ENCODE data around the gene AMH.
A peak's percentile ranks its signal among the peaks of the same experiment; 100 is the strongest.

Gene AMH

GRCh38 chr19:2235381-2236063, 13.6 kb upstream of the AMH start:
- no peak for DNase-seq (ENCODE audit: low read depth)

GRCh38 chr19:2236064-2236313, 13.1 kb upstream of the AMH start:
- no peak for DNase-seq (ENCODE audit: low read depth)

- DNase-seq (ENCODE audit: low read depth) = peak; percentile 98
These were observed 12.6 kb upstream of the AMH start, which contains the start of the genes PLEKHJ1 and SF3A2 for GRCh38 chr19:2236314-2237050. TSS of gene PLEKHJ1 (minus strand) at chr19:2236329. CDS start at chr19:2236248, 81 bp downstream. TSS of gene SF3A2 (plus strand) at chr19:2236824. CDS start at chr19:2243419, 6,595 bp downstream.

GRCh38 chr19:2237051-2237868, 11.9 kb upstream of the AMH start:
- no peak for DNase-seq (ENCODE audit: low read depth)

- no peak for DNase-seq (ENCODE audit: low read depth)
These were observed 11.3 kb upstream of the AMH start for GRCh38 chr19:2237869-2238153.

GRCh38 chr19:2239173-2239572, 9.9 kb upstream of the AMH start:
- no peak for DNase-seq (ENCODE audit: low read depth)

GRCh38 chr19:2239771-2240770, 9.1 kb upstream of the AMH start:
- no peak for DNase-seq (ENCODE audit: low read depth)

GRCh38 chr19:2240881-2241760, 8.0 kb upstream of the AMH start:
- no peak for DNase-seq (ENCODE audit: low read depth)

- no peak for DNase-seq (ENCODE audit: low read depth)
These were observed 7.0 kb upstream of the AMH start for GRCh38 chr19:2242092-2242537.

- DNase-seq (ENCODE audit: low read depth) = no peak
These were observed 6.3 kb upstream of the AMH start for GRCh38 chr19:2242816-2243215.

GRCh38 chr19:2243274-2244124, 5.6 kb upstream of the AMH start:
- no peak for DNase-seq (ENCODE audit: low read depth)

- DNase-seq (ENCODE audit: low read depth) = no peak
These were observed 5.1 kb upstream of the AMH start for GRCh38 chr19:2244125-2244411.

GRCh38 chr19:2244486-2244885, 4.6 kb upstream of the AMH start:
- DNase-seq (ENCODE audit: low read depth) = no peak

- DNase-seq (ENCODE audit: low read depth) = no peak
These were observed 3.9 kb upstream of the AMH start for GRCh38 chr19:2245273-2245672.

GRCh38 chr19:2246014-2246620, 3.0 kb upstream of the AMH start:
- no peak for DNase-seq (ENCODE audit: low read depth)

- no peak for DNase-seq (ENCODE audit: low read depth)
These were observed 2.2 kb upstream of the AMH start for GRCh38 chr19:2246801-2247361.

GRCh38 chr19:2247433-2248101, 1.6 kb upstream of the AMH start:
- DNase-seq (ENCODE audit: low read depth) = no peak

GRCh38 chr19:2248136-2249009, 750 bp upstream of the AMH start:
- no peak for DNase-seq (ENCODE audit: low read depth)

All from activated T-helper 1 cell treated with Interleukin-2 at 50 U/mL for 16 hours (primary cell).